Glomerular visceral epithelial cell (primary cell): ENCODE data around the gene CYGB.

Experiments used
- DNase-seq: peaks from one replicate; pipeline ENCODE4 v3.0.0-alpha.2; 2016; ENCODE audit errors: extremely low spot score

CYGB gene

DNA sequence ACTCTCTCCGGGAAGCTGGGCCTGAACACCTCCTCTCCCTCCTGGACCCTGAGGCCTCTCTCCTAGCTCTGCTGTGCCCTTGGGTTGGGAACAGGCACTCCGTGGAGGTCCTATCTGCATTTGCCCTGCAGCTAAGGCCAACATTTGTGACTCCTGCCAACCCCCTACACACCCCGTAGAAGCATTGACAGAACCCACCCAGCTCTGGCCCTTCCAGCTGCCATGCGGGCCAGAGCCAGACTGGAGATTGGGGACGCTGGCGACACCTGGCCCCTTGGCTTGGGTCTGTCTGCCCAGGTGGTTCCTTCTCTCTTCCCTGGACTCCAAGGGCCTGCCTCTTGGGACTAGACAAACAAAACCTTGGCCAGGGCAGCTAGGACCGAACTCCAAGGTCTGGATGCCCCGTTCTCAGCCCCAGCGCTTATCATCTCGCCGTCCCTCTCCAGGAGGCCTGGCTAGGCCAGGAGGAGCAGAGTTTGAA lies 35.6 kb downstream of the CYGB start:
- DNase-seq = no peak

DNA sequence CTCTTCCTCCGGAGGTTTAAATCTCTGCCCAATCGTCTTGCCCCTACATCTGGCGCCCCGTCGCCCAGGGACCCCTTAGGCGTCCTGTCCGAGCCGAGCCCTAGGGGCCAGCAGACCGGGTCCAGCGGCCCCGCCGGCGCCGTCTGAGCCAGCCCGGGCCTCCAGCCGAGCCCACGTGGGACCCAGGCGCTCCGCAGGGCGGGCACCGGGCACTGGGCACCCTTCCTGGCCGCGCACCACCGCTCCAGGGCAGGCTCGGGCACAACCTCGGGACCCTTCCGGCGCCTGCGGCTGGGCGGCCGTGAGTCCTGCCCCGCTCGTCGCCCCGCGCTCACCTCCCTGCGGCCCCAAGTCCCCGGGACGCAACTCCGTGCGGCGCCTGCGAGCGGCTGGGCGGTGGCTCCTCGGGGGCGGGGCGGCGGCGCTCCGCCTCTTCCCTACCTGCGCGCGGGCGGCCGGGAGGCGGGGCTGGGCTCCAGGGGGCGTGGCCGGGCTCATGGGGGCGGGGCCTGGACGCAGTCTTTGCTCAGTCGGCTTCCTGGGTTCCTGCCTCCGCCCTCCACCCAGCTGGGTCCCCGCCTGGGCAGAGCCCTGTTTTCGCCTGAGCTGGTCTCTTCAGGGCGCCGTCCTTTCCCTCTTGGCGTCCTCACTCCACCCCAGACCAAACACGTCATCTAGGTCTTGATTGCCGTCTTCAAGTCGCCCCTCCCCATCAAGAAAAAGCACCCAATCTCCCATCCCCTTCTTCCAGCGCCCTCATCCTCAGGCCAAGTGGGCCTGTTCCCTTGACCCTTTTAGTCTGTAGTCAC lies 36.3 kb downstream of the CYGB start, which contains the start of gene RHBDF2:
Gene RHBDF2 (minus strand): TSS at position 406 of the 809 bp plus-strand sequence. CDS start 19,899 bp downstream, outside the sequence.
- peak; percentile 93 for DNase-seq

DNA sequence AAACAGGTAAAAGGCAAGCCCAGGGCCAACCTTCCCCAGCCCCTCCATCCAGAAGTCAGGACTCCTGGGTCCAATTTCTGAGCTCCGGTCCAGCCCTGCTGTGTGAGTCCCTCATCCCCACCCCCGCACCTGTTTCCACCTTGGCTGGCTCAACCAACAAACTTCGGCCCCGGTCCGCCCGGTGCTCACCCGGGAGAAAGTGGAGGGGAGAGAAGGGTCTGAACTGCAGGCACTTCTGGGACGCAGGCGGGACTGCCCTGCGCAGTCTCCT lies 36.8 kb downstream of the CYGB start:
- DNase-seq = no peak

DNA sequence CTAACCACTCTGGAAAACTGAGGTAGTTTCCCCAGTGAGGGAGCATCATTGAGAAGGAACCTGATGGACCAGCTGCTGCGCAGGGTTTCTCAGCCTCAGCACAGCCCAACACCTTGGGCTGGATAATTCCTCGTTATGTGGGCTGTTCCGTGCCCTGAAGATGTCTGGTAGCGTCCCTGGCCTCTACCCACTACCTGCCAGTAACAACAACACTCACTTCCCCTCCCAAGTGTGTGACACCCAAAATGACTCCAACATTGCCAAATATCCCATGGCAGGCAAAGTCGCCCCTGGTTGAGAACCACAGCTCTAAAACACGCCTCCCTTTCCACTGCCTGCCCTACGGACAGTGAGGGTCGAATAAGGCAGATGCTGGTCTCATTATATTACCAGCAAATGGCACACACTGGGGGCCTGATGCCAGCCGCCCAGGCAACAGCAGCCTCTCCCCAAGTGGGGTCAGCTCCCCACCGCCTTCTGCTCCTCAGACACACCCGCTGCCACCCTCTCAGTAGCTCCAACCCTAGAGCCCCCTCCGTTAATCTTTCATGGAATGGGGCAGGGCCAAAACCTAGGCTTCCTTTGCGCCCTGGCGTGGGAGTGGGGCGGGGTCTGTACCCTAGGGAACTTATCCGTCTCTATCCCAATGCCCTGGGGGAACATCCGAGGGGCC lies 37.3 kb downstream of the CYGB start:
- DNase-seq = no peak

DNA sequence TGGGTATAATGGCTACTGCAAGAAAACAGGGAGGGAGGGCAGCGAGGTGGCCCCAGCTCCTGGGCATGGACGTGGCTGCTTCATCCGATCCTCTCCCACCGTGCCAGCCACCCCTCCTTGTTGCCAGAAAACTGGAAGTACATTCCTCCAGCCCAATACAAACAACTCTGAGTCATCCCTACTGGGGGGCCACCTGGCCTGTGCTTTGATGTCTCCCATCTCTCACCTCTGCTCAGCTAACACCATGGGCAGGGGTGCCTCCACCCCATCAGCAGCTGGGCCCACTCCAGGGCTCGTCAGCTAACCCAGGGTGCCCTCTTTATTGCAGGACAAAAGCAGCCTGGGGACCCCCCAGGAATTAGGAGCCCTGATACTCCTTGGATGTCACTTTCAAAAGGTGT lies 38.2 kb downstream of the CYGB start:
- DNase-seq = peak; percentile 62

DNA sequence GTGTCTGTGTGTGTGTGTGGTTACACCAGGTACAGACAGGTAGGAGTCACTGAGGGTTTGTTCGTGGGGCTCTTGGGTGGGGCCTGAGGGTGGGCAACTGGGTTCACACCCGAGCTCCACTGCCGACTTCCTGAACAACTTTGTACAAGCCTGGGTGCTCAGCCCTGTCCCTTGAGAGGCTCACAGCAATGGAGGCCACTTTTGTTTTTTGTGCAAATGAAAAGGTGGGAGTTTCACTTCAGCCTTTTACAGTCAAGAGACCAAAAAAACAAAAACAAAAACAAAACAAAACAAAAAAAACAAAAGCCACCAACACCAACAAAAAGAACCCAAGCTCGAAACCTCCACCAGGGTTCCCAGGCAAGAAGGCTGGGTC lies 38.6 kb downstream of the CYGB start:
- DNase-seq = no peak

DNA sequence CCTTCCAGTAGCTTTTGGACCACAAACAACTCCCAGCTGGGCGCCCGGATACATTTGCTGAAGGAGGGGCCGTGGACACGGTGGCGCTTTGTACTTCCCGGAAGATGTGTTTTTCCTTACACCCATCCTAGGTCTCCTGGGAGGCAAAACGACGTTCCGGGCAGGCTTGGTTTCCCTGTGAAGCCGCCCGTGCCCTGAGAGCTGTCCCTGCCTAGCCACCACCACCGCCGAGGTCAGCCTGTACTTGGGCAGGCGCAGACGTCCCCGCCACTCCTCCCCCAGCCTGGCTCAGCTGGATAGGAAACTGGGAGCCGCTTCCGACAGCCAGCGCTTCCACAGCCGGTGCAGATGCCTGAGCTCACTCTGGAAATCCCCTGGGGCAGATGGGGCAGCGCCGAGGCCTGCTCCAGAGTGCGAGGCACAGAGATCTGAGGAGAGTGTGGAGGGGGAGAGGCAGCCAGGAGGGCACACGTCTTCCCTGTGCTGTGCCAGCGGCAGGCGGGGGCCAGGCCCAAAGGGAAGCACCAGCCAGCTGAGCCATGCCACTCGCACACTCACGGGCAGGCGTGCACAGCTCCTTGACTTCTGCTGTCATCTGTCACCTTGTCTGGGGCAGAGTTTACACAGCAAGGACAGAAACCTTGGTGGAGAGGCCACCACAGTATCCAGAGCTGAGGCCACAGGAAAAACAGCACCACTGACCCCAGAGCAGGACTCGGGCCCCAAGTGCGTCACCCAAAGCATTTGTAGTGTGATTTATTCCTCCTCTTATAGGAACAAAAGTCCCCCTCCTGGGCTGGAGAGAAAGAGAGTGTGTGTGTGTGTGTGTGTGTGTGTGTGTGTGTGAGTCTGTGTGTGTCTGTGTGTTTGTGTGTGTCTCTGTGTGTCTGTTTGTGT lies 39.3 kb downstream of the CYGB start:
- peak; percentile 97 for DNase-seq

DNA sequence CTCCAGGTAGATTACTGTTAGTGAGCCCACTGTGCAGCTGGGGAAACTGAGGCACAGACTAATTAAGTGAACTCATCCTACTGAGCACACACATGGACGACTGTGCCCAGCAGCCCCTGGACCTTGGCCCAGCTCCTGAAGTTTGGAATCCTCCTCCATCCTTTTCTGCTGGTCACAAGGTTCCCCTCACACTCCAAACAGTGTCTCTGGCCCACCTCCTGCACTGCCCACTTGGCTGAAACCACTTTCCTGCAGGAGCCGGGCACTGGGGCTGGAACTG lies 39.9 kb downstream of the CYGB start:
- no peak for DNase-seq

DNA sequence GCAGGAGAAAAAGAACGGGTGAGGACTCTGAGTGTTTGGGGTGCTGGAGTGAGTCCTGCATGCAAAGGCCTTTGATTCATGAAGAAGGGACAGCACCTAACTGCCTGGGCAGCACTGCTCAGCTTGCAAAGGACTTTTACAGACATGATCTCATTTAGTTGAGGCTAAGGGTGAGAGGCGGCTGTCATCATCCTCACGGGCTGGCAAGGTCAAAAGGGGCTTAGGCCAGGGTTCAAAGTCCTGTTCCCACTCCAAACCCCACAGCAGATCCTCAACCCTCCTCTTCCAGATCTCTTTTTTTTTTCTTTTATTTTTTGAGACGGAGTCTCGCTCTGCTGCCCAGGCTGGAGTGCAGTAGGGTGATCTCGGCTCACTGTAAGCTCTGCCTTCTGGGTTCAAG lies 41.0 kb downstream of the CYGB start:
- no peak for DNase-seq

DNA sequence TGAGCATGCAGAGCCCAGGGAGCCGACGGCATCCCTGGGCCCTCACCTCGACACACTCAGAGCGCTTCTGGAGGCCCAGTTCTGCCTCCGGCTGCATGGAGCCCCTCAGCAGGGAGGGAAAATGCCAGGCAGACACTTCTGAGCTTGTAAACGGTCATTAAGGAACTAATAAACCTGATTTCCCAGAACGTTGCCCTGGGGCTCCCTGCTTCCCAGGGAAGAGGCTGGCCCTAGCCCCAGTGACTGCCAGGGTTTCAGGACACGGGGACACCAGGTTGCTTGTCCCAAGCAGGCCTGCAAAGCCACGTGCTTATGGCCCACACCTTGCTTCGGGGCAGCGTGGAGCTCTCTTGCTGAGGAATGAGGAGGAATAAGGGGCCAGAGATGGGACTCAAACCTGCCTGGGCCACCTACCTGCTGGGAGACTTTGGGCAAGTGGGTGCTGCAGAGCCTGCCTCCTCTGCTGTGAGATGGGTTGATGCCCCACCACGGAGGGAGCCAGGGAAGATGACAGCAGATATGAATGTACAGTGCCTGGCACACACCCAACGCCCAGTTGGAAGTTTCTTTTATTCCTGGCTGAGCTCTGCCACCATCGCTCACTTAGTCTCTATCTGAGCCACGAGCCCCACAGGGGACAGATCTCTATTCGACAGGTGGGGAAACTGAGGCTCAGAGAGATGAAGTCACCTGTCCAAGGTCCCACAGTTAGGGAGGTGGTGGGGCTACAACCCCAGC lies 41.7 kb downstream of the CYGB start:
- DNase-seq = no peak

DNA sequence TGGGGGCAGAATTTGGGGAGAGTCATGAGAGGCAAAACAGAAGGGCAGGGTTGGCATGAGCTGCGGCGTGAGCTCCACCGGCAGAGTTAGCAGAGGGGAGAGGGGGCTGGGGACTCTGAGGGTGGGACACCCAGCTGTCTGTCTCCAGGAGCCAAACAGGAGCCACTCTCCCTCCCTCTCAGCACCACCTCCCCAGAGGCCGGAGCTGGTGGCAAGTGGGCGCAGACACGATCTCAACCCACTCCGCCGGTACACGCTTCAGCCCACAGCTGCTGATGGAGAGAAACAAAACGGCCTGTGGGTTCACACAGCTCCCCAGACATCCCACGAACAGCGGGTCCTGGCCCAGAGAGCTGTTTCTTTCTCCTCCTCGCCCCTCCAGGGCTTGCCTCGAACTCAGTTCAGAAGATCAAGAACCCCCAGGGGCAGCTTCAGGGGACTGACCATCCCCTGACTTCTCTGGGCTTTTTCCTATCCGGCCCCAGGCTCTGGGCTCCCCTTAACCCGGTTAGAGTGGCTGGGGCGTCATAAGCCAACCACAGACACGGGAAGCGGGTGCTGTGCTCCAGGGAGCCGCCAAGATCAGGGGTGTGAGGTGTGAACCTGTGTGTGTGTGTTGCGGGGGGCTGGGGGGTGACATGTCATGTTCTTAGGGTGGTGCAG lies 43.9 kb downstream of the CYGB start:
- no peak for DNase-seq

DNA sequence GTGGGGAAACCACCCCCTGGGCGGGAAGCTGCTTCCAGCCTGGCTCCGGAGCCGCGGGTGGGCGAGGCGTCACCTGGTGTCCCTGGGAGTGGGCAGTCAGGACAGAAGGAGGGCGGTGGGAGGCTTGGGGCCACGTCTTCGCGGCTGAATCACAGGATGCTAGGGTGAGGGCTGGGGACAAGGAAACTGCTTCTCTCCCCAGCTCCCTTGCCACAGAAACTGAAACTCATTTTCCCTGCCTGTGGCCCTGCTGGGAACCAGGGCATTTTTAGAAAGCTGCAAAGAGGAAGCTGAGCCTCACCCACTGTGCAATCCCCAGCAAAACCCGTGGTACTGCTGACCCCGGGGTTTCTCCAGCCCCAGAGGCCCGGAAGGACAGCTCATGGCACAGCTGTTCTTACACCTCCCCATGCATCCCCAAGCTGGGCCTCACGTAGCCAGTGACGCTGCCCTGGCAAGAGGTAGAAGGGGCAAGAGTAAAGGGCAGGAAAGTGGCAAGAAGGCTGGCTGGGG lies 44.5 kb downstream of the CYGB start:
- DNase-seq = peak; percentile 82

DNA sequence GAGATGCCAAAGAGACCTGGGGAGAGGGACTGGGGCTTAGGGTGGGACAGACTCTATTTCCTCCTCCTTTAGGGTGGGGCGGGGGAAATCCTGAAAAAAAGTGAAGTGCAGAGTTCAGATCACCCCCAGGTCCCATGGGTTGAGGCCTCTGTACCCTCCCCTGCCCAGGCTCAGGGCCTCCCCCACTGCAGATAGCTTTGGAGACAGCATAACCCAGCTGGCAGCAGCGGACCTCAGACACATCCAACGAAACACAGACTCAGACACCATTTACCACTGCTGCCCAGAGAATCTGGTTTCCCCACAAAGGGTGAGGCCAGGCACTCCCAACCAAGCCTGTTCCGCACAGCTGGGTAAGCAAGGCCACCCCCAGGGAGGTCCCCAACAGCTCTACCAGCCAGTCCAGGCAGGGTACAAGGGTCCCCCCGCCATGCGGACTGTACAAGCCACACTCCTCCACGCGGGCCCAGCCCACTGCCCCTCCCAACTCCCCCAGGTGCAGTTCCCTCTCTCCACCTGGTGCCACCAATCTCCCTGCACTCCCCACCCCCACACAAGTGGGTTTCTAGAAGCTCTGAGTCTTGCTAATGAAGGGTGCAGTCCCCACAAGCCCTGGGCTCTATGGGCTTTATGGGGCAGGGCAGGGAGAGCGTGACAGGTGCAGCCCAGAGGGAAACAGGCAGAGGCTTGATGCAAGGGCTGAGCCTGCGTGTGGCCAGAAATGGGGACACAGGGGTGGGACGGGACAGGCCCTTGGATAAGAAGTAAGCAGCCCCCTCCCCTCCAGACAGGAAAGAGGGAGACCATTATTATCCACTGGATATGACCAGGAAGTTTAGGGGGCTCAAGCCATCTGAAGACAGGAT lies 45.2 kb downstream of the CYGB start:
- no peak for DNase-seq

DNA sequence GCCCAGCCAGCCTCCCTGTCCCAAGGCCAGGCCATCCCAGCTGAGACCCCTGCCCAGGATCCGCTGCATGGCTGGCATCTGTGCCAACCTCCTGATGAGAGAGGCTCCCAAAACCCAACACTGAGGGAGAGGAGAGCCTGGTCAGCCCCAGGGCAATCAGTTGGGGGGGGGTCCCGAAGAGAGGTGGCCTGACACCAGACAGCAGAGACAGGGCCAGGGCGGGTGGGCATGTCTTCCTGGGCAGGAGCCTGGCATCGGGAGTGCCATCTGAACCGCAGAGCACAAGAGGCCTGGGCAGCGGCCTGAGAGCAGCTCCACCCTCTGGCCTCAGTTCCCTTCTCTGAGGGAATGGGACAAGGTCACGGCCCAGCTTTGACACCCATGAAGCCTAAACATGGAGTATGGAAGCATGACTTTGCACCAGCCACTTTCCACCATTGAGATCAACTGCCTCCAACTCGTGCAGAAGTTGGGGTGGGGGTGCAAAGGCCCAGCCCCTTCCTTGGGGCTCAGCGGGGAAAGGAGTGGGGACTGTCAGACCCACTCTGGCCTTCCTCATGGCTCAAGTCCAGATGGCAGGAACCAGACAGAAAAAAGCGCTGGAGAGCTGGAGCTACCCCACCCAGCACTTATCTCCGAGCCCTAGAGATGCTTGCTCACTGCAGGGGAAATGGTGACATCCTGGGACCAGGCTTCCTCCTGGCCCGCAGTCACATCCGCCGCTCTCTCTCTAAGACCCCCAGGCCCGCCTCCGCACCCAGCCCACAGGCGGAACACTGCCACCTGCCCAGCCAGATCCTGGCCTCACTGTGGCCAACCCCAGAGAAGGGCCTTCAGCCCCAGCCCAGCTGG lies 46.0 kb downstream of the CYGB start:
- DNase-seq = no peak

DNA sequence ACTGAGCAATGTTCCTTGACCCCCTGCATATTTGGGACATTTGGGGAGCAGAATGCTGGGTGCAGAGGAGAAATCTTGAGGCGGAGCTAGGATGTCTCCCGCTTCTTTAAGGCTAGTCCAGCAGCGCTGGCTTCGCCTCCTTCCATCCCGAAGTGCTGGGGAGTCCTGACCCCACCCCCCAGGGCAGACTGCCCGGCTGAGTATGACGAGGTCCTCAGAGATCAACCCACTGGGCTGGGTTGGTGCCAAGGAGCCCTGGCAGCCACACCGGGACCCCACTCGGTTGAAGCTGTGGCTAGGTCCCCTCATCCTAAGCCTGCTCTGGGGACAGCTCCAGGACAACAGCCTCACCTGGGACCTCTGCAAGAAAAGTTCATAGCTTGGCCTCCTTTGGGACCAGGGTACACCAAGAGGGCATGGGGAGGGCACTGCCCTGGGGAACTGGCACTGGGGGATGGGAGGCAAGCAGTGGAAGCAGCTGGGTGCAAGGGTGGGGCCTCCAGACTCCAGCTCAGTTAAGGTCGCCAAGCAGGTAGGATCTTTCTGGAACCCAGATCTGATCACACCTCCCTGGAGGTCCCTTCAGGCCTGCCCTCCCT lies 47.3 kb downstream of the CYGB start:
- no peak for DNase-seq

DNA sequence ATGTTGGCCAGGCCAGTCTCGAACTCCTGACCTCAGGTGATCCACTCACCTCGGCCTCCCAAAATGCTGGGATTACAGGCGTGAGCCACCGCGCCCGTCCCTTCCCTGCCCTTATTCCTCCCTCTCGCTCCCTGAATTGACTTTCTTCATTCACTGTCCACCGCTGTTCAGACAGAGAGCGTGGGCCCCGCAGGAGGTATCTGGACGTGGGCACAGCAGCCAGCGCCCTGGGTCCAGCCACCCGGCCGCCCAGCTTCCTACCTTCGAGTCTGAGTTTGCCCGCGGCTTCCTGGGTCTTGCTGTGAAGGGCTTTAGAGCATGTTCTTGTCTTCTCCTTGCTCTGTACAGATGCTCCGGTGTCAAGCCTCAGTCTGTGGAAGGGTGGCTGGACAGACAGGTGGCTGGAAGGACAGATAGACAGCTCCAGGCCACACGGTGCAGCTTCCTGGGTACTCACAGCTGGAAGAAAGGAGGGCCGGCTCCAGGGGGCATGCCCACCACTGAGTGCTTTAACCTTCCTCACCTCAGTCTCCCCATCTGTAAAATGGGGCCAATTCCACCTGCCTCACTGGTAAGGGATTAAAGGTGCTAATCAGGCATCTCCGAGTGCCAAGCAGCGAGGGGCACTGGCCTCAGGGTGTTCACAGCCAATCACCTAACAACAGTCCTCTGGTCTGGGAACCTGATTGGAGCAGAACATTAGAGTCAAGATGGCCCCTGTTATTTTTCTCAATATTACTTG lies 49.9 kb downstream of the CYGB start:
- no peak for DNase-seq

DNA sequence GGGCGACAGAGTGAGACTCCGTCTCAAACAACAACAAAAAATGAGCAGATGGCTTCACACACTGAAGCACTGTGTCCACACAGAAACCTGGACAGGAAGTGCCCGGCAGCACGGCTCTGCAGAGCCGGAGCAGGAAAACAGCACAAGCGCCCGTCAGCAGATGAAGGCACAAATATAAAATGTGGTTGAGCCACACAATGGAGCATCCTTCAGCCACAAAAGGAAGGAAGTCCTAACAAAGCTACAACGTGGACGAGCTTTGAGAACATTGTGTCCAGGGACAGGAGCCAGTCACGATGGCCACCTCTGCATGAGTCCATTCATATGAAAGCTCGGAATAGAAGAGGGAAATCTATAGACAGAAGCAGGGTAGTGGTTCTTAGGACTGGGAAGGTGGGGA lies 51.9 kb downstream of the CYGB start:
- no peak for DNase-seq

DNA sequence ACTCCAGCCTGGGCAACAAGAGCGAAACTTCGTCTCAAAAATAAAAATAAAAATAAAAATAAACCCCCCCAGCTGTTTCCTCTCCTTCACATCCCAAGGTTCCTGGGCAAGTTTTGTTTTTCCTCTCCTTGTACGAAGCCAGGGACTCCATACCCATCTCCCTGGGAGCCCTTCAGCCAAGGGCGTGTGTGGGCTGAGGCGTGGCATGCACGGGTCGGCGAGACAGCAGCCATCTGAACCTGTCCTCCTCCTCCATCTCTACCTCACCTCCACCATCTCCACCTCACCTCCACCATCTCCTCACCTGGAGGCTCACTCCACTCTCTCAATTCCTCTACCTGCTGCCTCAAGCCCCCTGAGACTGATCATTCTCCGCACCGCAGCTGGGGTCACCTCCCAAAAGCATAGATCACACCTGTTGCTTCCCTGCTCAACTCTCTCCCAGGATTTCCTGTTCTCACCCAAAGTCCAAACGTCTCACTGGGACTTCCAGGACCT lies 53.2 kb downstream of the CYGB start:
- no peak for DNase-seq
